ENCODE measurements around the gene L2HGDH. TPM values are rescaled to one million over a fixed set of nuclear protein-coding genes. Genes with fewer than 3 reads are reported as not detected.
A peak's percentile ranks its signal among the peaks of the same experiment; 100 is the strongest.
"Not testable (repeated sequence)": the region's sequence is repeated elsewhere in the genome, so short reads cannot be mapped to it uniquely, and the experiment has no call there.

Gene L2HGDH
- 1.2 TPM for total RNA-seq

GRCh38 chr14:50311972-50312733 lies at the start of gene L2HGDH, which contains the start of gene DMAC2L:
L2HGDH (minus strand) TSS chr14:50312229; CDS start chr14:50312150, 79 bp downstream.
DMAC2L (plus strand) TSS chr14:50312324; CDS start chr14:50321488, 9,164 bp downstream.
- Histone ChIP-seq H3K4me1 (ENCODE audit: insufficient read depth, low read length) (peaks cover 21% of the 10 kb centered on the region), H3K4me3 (ENCODE audit: low read length) (peak within 1 kb of the TSS; percentile 79), H3K9me3 (ENCODE audit: low read depth, low read length) (no peaks in the 10 kb centered on the region), H3K27me3 (ENCODE audit: insufficient read depth, low read length) (no peaks in the 10 kb centered on the region)

GRCh38 chr14:50360851-50361250 lies 48.8 kb upstream of the L2HGDH start:
- H3K9me3 ChIP-seq (ENCODE audit: low read depth, low read length), result no peaks in the 10 kb centered on the region
- peaks cover 23% of the 10 kb centered on the region for H3K4me1 ChIP-seq (ENCODE audit: insufficient read depth, low read length)

GRCh38 chr14:50360093-50360492 lies 48.1 kb upstream of the L2HGDH start:
- H3K4me3 ChIP-seq (ENCODE audit: low read length), result no peak overlapping the region
- H3K9me3 ChIP-seq (ENCODE audit: low read depth, low read length), result no peaks in the 10 kb centered on the region
- H3K4me1 ChIP-seq (ENCODE audit: insufficient read depth, low read length), result peaks cover 17% of the 10 kb centered on the region
- H3K27me3 ChIP-seq (ENCODE audit: insufficient read depth, low read length), result no peaks in the 10 kb centered on the region

More at GRCh38 chr14:50360851-50361250, 48.8 kb upstream of the L2HGDH start:
- no peaks in the 10 kb centered on the region for H3K27me3 ChIP-seq (ENCODE audit: insufficient read depth, low read length)
- no peak overlapping the region for H3K4me3 ChIP-seq (ENCODE audit: low read length)

GRCh38 chr14:50359631-50360030 lies 47.6 kb upstream of the L2HGDH start:
- H3K4me3 ChIP-seq (ENCODE audit: low read length), result no peak overlapping the region
- peaks cover 12% of the 10 kb centered on the region for H3K4me1 ChIP-seq (ENCODE audit: insufficient read depth, low read length)
- no peaks in the 10 kb centered on the region for H3K27me3 ChIP-seq (ENCODE audit: insufficient read depth, low read length)
- no peaks in the 10 kb centered on the region for H3K9me3 ChIP-seq (ENCODE audit: low read depth, low read length)

GRCh38 chr14:50357753-50358395 lies 45.8 kb upstream of the L2HGDH start:
- H3K9me3 ChIP-seq (ENCODE audit: low read depth, low read length), result no peaks in the 10 kb centered on the region
- H3K4me3 ChIP-seq (ENCODE audit: low read length), result no peak overlapping the region
- H3K27me3 ChIP-seq (ENCODE audit: insufficient read depth, low read length), result no peaks in the 10 kb centered on the region
- no peaks in the 10 kb centered on the region for H3K4me1 ChIP-seq (ENCODE audit: insufficient read depth, low read length)

GRCh38 chr14:50357124-50357523 lies 45.1 kb upstream of the L2HGDH start:
- H3K27me3 ChIP-seq (ENCODE audit: insufficient read depth, low read length), result no peaks in the 10 kb centered on the region
- no peak overlapping the region for H3K4me3 ChIP-seq (ENCODE audit: low read length)
- H3K4me1 ChIP-seq (ENCODE audit: insufficient read depth, low read length), result no peaks in the 10 kb centered on the region
- H3K9me3 ChIP-seq (ENCODE audit: low read depth, low read length), result no peaks in the 10 kb centered on the region

- not testable (repeated sequence) for H3K4me3 ChIP-seq (ENCODE audit: low read length); H3K4me1 ChIP-seq (ENCODE audit: insufficient read depth, low read length); H3K9me3 ChIP-seq (ENCODE audit: low read depth, low read length); H3K27me3 ChIP-seq (ENCODE audit: insufficient read depth, low read length)
Measured at GRCh38 chr14:50356283-50356682, 44.3 kb upstream of the L2HGDH start.

GRCh38 chr14:50355692-50356091 lies 43.7 kb upstream of the L2HGDH start:
- Histone ChIP-seq H3K4me1 (ENCODE audit: insufficient read depth, low read length) (peaks cover 3% of the 10 kb centered on the region), H3K4me3 (ENCODE audit: low read length) (no peak overlapping the region), H3K9me3 (ENCODE audit: low read depth, low read length) (no peaks in the 10 kb centered on the region)

GRCh38 chr14:50354527-50354926 lies 42.5 kb upstream of the L2HGDH start:
- Histone ChIP-seq H3K4me1 (ENCODE audit: insufficient read depth, low read length) (peaks cover 3% of the 10 kb centered on the region), H3K27me3 (ENCODE audit: insufficient read depth, low read length) (no peaks in the 10 kb centered on the region), H3K4me3 (ENCODE audit: low read length) (no peak overlapping the region), H3K9me3 (ENCODE audit: low read depth, low read length) (no peaks in the 10 kb centered on the region)

More at GRCh38 chr14:50355692-50356091, 43.7 kb upstream of the L2HGDH start:
- H3K27me3 ChIP-seq (ENCODE audit: insufficient read depth, low read length), result no peaks in the 10 kb centered on the region

- Histone ChIP-seq H3K27me3 (ENCODE audit: insufficient read depth, low read length) (no peaks in the 10 kb centered on the region), H3K4me3 (ENCODE audit: low read length) (no peak overlapping the region), H3K4me1 (ENCODE audit: insufficient read depth, low read length) (peaks cover 3% of the 10 kb centered on the region), H3K9me3 (ENCODE audit: low read depth, low read length) (no peaks in the 10 kb centered on the region)
Measured at GRCh38 chr14:50353126-50353525, 41.1 kb upstream of the L2HGDH start.

- H3K4me3 ChIP-seq (ENCODE audit: low read length), result no peak overlapping the region
- no peaks in the 10 kb centered on the region for H3K27me3 ChIP-seq (ENCODE audit: insufficient read depth, low read length)
- no peaks in the 10 kb centered on the region for H3K9me3 ChIP-seq (ENCODE audit: low read depth, low read length)
- H3K4me1 ChIP-seq (ENCODE audit: insufficient read depth, low read length), result peaks cover 3% of the 10 kb centered on the region
Measured at GRCh38 chr14:50352584-50352983, 40.6 kb upstream of the L2HGDH start.

GRCh38 chr14:50350975-50351374 lies 38.9 kb upstream of the L2HGDH start:
- H3K4me3 ChIP-seq (ENCODE audit: low read length), result no peak overlapping the region
- H3K4me1 ChIP-seq (ENCODE audit: insufficient read depth, low read length), result peaks cover 3% of the 10 kb centered on the region
- H3K9me3 ChIP-seq (ENCODE audit: low read depth, low read length), result no peaks in the 10 kb centered on the region
- H3K27me3 ChIP-seq (ENCODE audit: insufficient read depth, low read length), result no peaks in the 10 kb centered on the region

GRCh38 chr14:50348933-50349332 lies 36.9 kb upstream of the L2HGDH start:
- H3K9me3 ChIP-seq (ENCODE audit: low read depth, low read length), result no peaks in the 10 kb centered on the region
- no peaks in the 10 kb centered on the region for H3K27me3 ChIP-seq (ENCODE audit: insufficient read depth, low read length)
- peaks cover 3% of the 10 kb centered on the region for H3K4me1 ChIP-seq (ENCODE audit: insufficient read depth, low read length)
- H3K4me3 ChIP-seq (ENCODE audit: low read length), result no peak overlapping the region

- no peaks in the 10 kb centered on the region for H3K27me3 ChIP-seq (ENCODE audit: insufficient read depth, low read length)
- no peak overlapping the region for H3K4me3 ChIP-seq (ENCODE audit: low read length)
- peaks cover 5% of the 10 kb centered on the region for H3K4me1 ChIP-seq (ENCODE audit: insufficient read depth, low read length)
- no peaks in the 10 kb centered on the region for H3K9me3 ChIP-seq (ENCODE audit: low read depth, low read length)
Measured at GRCh38 chr14:50347521-50347920, 35.5 kb upstream of the L2HGDH start.

GRCh38 chr14:50345846-50346422 lies 33.9 kb upstream of the L2HGDH start:
- Histone ChIP-seq H3K4me1 (ENCODE audit: insufficient read depth, low read length) (peaks cover 4% of the 10 kb centered on the region), H3K27me3 (ENCODE audit: insufficient read depth, low read length) (no peaks in the 10 kb centered on the region), H3K4me3 (ENCODE audit: low read length) (no peak overlapping the region), H3K9me3 (ENCODE audit: low read depth, low read length) (no peaks in the 10 kb centered on the region)
